B cell (primary cell): ENCODE results near the gene IL17F. TPM values are rescaled to one million over a fixed set of nuclear protein-coding genes. Genes with fewer than 3 reads are reported as not detected.

Source experiments
- ATAC-seq: fragments of 200-7000 bp; cut with Tn5 transposase; one replicate; pipeline ENCODE4 v1.10.0; 2021; ENCODE audit warnings: low read depth, mild to moderate bottlenecking, moderate number of reproducible peaks, moderate library complexity
- CTCF ChIA-PET: fragments of 350-600 bp; sonication (Branson Sonifier 250); formaldehyde crosslinking; loops from one replicate; lab custom pipeline; 2021; ENCODE audit warnings: antibody characterized with exemption, inconsistent platforms; lab: Charles Lee
- POLR2A ChIA-PET: fragments of 350-600 bp; sonication (Branson Sonifier 250); formaldehyde crosslinking; loops from one replicate; lab custom pipeline; 2021; ENCODE audit warnings: antibody characterized with exemption; lab: Charles Lee
- DNase-seq: peaks from one replicate; pipeline ENCODE4 v3.0.0; 2013
- H2AFZ ChIP-seq: 2 replicates; pipeline ENCODE4 v1.6.1; 2012; ENCODE audit warnings: mild to moderate bottlenecking, low read depth, low read length; ENCODE audit not compliant: insufficient read depth, poor library complexity, severe bottlenecking
- H3K27ac ChIP-seq, 2 donors: 1 replicate in 1 of 2; 2 replicates in 1 of 2; pipeline ENCODE4 v1.5.1; 2012 to 2013; ENCODE audit warnings: low read length in 2 of 2, mild to moderate bottlenecking in 2 of 2, moderate library complexity in 1 of 2
- H3K27me3 ChIP-seq, 4 experiments: fragments of 200-600 bp in 1 of 4; sonication (generic) in 1 of 4; replicated peaks in 1 of 4; 1 replicate in 2 of 4; 2 replicates in 2 of 4; pipeline versions ENCODE4 v1.6.1 to v1.7.0; 2013 to 2016; ENCODE audit warnings: low read length in 3 of 4, mild to moderate bottlenecking in 2 of 4, mixed read lengths in 1 of 4, moderate library complexity in 1 of 4; ENCODE audit not compliant: insufficient read depth in 4 of 4, control insufficient read depth in 3 of 4; ENCODE audit errors: control extremely low read depth in 1 of 4
- H3K36me3 ChIP-seq, 2 experiments: replicated peaks in 1 of 2; 1 replicate in 1 of 2; 2 replicates in 1 of 2; pipeline versions ENCODE4 v1.6.1 to v1.7.1; 2013; ENCODE audit warnings: low read length in 1 of 2; ENCODE audit not compliant: insufficient read depth in 2 of 2, control insufficient read depth in 1 of 2; ENCODE audit errors: control extremely low read depth in 1 of 2, extremely low read depth in 1 of 2
- H3K4me1 ChIP-seq, 2 donors: fragments of 200-600 bp in 1 of 2; sonication (generic) in 1 of 2; 1 replicate in 1 of 2; 2 replicates in 1 of 2; pipeline versions ENCODE4 v1.5.1 to v1.6.1; 2013 to 2017; ENCODE audit warnings: low read length in 2 of 2; ENCODE audit not compliant: control insufficient read depth in 2 of 2, insufficient read depth in 2 of 2
- H3K4me2 ChIP-seq: replicated peaks from 2 replicates; pipeline ENCODE3; 2012; ENCODE audit warnings: mild to moderate bottlenecking, low read depth, low read length; ENCODE audit not compliant: poor library complexity, severe bottlenecking
- H3K4me3 ChIP-seq, 5 experiments: fragments of 200-600 bp in 1 of 5; sonication (generic) in 1 of 5; 1 replicate in 3 of 5; 2 replicates in 2 of 5; pipeline versions ENCODE4 v1.5.1 to v1.7.0; 2011 to 2016; ENCODE audit warnings: low read length in 4 of 5, mild to moderate bottlenecking in 4 of 5, low read depth in 2 of 5, control low read depth in 1 of 5, moderate library complexity in 1 of 5; ENCODE audit not compliant: insufficient read depth in 1 of 5; ENCODE audit errors: control extremely low read depth in 1 of 5, extremely low read depth in 1 of 5
- H3K79me2 ChIP-seq: fragments of 200-600 bp; sonication (generic); one replicate; pipeline ENCODE4 v1.6.0; 2016; ENCODE audit warnings: low read length; ENCODE audit not compliant: control insufficient read depth, insufficient read depth
- H3K9ac ChIP-seq: fragments of 200-600 bp; sonication (generic); 2 replicates; pipeline ENCODE4 v1.6.1; 2017; ENCODE audit warnings: mild to moderate bottlenecking, low read length, moderate library complexity
- H3K9me3 ChIP-seq, 3 donors: one replicate each; pipeline versions ENCODE4 v1.6.1 to v1.7.1; 2013; ENCODE audit warnings: low read length in 2 of 3; ENCODE audit not compliant: control insufficient read depth in 2 of 3, insufficient read depth in 1 of 3; ENCODE audit errors: control extremely low read depth in 1 of 3
- H4K20me1 ChIP-seq: 2 replicates; pipeline ENCODE4 v1.6.0; 2012; ENCODE audit warnings: mild to moderate bottlenecking, low read length; ENCODE audit not compliant: insufficient read depth, control insufficient read depth, poor library complexity, severe bottlenecking
- H3K27ac Mint-ChIP-seq: one replicate; pipeline ENCODE4 v1.8.0; 2021; ENCODE audit warnings: mixed read lengths
- H3K27me3 Mint-ChIP-seq: one replicate; pipeline ENCODE4 v1.8.0; 2021; ENCODE audit warnings: mixed read lengths
- H3K4me1 Mint-ChIP-seq: one replicate; pipeline ENCODE4 v1.8.0; 2021; ENCODE audit warnings: mixed read lengths
- H3K4me3 Mint-ChIP-seq: one replicate; pipeline ENCODE4 v1.8.0; 2021; ENCODE audit warnings: mixed read lengths
- H3K9me3 Mint-ChIP-seq: one replicate; pipeline ENCODE4 v1.8.0; 2022; ENCODE audit warnings: mixed read lengths; ENCODE audit not compliant: insufficient read depth
- CTCF ChIP-seq: fragments of 200-600 bp; IDR thresholded peaks from one replicate; pipeline ENCODE4 v1.8.0; 2022; ENCODE audit warnings: antibody characterized with exemption, mild to moderate bottlenecking
- EZH2 ChIP-seq: IDR thresholded peaks from 2 replicates; pipeline ENCODE4 v1.6.1; 2012; ENCODE audit warnings: borderline replicate concordance, low read depth, mild to moderate bottlenecking, moderate library complexity, low read length; ENCODE audit not compliant: insufficient read depth, poor library complexity, severe bottlenecking
- WGBS: methylation state at CpG from one replicate; pipeline ENCODE4 v1.1.5; 2013; ENCODE audit warnings: missing lambda C conversion rate; ENCODE audit not compliant: insufficient coverage; 5-methylcytosine and 5-hydroxymethylcytosine counted together
- intact Hi-C: fragments of 100-400 bp; cut with micrococcal nuclease; formaldehyde crosslinking; loops from one replicate; pipeline ENCODE4 v1.10.0; 2022
- polyA plus RNA-seq: library from polyadenylated mRNA; depleted of rRNA; stranded (reverse); fragments of >200 nt; gene quantifications from 2 replicates; pipeline ENCODE4 v1.2.3, GENCODE V29; 2012
- total RNA-seq, 2 donors: library from RNA; stranded (reverse); fragments of 120-200 nt in 1 of 2; gene quantifications; 1 replicate in 1 of 2; 2 replicates in 1 of 2; pipeline versions ENCODE4 v1.2.3 to v1.2.4, GENCODE V29; 2013 to 2022

The IL17F gene
- total and polyA plus RNA-seq, 2 donors (not counting 1 experiment from before 2014, with no cell fraction given): not detected

GRCh38 chr6:52207066-52207465 is 37.2 kb downstream of the IL17F start:
- Histone ChIP-seq H3K4me1 (no peaks in the 10 kb centered on the region), H3K9ac (no peak overlapping the region), H3K9me3 (peaks cover 0 to 3% (median 0%) of the 10 kb centered on the region in 3 donors), H3K36me3 (no peaks in the 10 kb centered on the region), H4K20me1 (no peaks in the 10 kb centered on the region), H3K27me3 (peaks cover 0 to 5% (median 0%) of the 10 kb centered on the region in 4 experiments), H2AFZ (no peak overlapping the region), H3K4me3 (no peak overlapping the region), H3K79me2 (no peaks in the 10 kb centered on the region), H3K4me2 (no peak overlapping the region), H3K27ac (no peak overlapping the region)
- DNase-seq (no peak), ATAC-seq (no peak)
- peaks cover 2% of the 10 kb centered on the region for H3K9me3 Mint-ChIP-seq
- CTCF ChIA-PET: no interaction called here
- intact Hi-C loops: no loop called here
- no peaks in the 10 kb centered on the region for H3K4me1 Mint-ChIP-seq
- TF ChIP-seq EZH2: no peak
- TF ChIP-seq CTCF: no peak
- peaks cover 7% of the 10 kb centered on the region for H3K27me3 Mint-ChIP-seq
- H3K27ac Mint-ChIP-seq: no peak overlapping the region
- no peak overlapping the region for H3K4me3 Mint-ChIP-seq
- POLR2A ChIA-PET: no interaction called here
- 100% methylated on average over 1 of the region's 2 CpGs for WGBS

- H3K9me3 ChIP-seq: peaks cover 0 to 10% (median 9%) of the 10 kb centered on the region in 3 donors
- POLR2A ChIA-PET: no interaction called here
- no peaks in the 10 kb centered on the region for H3K36me3 ChIP-seq
- ATAC-seq: no peak
- no peak overlapping the region for H2AFZ ChIP-seq
- DNase-seq: no peak
- no peak overlapping the region for H3K9ac ChIP-seq
- H3K9me3 Mint-ChIP-seq: peaks cover 14% of the 10 kb centered on the region
- H3K27ac ChIP-seq: no peak overlapping the region
- H3K27me3 Mint-ChIP-seq: peaks cover 15% of the 10 kb centered on the region
- H3K79me2 ChIP-seq: no peaks in the 10 kb centered on the region
- H3K4me3 ChIP-seq: no peak overlapping the region
- intact Hi-C loops: no loop called here
- H4K20me1 ChIP-seq: no peaks in the 10 kb centered on the region
- CTCF ChIA-PET: no interaction called here
- no peak overlapping the region for H3K4me3 Mint-ChIP-seq
- no peak overlapping the region for H3K27ac Mint-ChIP-seq
- H3K4me2 ChIP-seq: no peak overlapping the region
- no peak for TF ChIP-seq EZH2
- no peaks in the 10 kb centered on the region for H3K4me1 Mint-ChIP-seq
- H3K4me1 ChIP-seq: no peaks in the 10 kb centered on the region
- no peaks in the 10 kb centered on the region for H3K27me3 ChIP-seq
These were observed 42.8 kb downstream of the IL17F start for GRCh38 chr6:52201493-52201892.
